ENCODE measurements around the gene PLPPR4. TPM values are rescaled to one million over a fixed set of nuclear protein-coding genes. Genes with fewer than 3 reads are reported as not detected.

PLPPR4 gene, protein sequence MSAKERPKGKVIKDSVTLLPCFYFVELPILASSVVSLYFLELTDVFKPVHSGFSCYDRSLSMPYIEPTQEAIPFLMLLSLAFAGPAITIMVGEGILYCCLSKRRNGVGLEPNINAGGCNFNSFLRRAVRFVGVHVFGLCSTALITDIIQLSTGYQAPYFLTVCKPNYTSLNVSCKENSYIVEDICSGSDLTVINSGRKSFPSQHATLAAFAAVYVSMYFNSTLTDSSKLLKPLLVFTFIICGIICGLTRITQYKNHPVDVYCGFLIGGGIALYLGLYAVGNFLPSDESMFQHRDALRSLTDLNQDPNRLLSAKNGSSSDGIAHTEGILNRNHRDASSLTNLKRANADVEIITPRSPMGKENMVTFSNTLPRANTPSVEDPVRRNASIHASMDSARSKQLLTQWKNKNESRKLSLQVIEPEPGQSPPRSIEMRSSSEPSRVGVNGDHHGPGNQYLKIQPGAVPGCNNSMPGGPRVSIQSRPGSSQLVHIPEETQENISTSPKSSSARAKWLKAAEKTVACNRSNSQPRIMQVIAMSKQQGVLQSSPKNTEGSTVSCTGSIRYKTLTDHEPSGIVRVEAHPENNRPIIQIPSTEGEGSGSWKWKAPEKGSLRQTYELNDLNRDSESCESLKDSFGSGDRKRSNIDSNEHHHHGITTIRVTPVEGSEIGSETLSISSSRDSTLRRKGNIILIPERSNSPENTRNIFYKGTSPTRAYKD
- total RNA-seq, result not detected

DNA sequence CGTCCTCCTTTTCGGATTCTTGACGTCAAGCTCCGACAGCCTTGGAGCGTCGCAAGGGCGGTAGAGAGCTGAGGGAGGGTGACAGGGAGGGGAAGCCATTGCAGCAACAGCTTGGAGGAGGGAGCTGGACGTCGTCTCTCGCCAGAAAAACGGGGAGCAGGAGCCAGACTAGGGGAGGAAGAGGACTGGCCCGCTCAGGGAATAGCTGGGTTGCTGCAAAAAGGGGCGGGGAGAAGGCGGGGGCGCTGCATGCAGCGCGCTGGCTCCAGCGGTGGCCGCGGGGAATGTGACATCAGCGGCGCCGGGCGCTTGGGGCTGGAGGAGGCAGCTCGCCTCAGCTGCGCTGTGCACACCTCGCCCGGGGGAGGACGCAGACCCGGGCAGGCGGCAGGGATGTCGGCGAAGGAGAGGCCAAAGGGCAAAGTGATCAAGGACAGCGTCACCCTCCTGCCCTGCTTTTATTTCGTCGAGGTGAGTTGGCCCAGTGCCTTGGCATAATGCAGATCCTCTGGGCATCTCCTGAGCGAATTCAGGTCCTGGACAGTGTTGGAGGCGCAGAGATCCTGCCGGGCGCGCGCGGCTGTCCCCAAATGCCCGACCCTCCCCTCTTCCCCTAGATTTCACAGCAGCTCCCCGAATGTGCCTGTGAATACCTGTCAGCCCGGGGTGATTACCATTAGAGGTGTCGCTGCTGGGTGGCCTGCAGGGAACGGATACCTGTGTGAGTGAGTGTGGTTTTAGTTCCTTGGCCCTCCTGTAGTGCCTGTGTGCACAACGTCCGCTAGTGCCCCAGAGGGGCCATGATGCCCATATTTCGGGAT lies at the start of gene PLPPR4:
PLPPR4 (plus strand) TSS at position 292 of the 821 bp plus-strand sequence; CDS start at position 394, 102 bp downstream.
- Mint-ChIP-seq H3K4me1 (no peaks in the 10 kb centered on the region), H3K27me3 (peaks cover 38% of the 10 kb centered on the region), H3K9me3 (no peaks in the 10 kb centered on the region), H3K36me3 (ENCODE audit: low read depth) (no peaks in the 10 kb centered on the region), H3K4me3 (no peak within 1 kb of the TSS), H3K27ac (no peak within 1 kb of the TSS)
- CTCF ChIA-PET, result no interaction called here
- POLR2A ChIA-PET, result no interaction called here
- no peak for DNase-seq

DNA sequence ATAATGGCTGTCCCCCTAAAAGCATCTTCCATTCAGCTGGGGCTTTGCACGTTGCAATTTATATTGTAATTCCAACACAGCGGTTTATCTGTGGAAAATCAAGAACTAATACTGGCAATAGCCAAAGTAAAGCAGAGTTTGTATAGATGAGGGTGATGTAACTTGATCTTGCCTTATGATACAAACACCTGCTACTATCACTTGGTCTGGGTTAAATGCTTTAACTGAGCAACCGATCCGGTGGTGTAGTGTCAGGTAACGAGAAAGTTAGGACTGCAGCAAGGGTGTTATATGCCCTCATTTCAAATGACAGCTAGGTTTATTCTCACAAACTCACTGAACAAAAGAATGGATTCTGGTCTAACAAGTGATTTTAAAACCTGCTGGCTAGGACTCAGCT lies 47.3 kb upstream of the PLPPR4 start:
- Mint-ChIP-seq H3K4me1 (no peaks in the 10 kb centered on the region), H3K27me3 (no peaks in the 10 kb centered on the region), H3K27ac (no peak overlapping the region), H3K9me3 (peaks cover 3% of the 10 kb centered on the region), H3K36me3 (ENCODE audit: low read depth) (no peaks in the 10 kb centered on the region), H3K4me3 (no peak overlapping the region)
- ChIA-PET CTCF (interaction anchor here (0.6 kb wide), 1 partner anchor 42 kb away, joined by 3 read pairs; no protein-coding TSS in a partner anchor), POLR2A (no interaction called here)
- DNase-seq, result no peak

DNA sequence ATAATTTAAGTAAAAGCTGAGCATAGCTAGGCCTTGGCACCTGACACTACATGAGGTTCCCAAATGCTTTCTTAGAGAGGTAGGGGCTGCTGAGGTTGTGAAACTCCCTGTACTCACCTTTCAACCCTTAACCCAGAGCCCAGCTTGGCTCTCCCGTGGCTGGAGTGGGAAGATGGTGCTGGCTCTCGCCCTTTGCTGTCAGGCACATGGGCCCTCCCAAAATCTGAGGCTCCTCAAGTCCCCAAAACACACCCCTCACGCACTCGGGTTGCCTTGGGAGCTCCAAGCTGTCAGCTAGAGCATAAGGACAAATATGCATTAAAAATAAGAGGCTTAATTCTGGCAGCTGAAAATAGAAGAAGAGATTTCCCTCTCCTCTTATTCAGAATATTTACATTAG lies 46.7 kb upstream of the PLPPR4 start:
- Mint-ChIP-seq H3K4me3 (no peak overlapping the region), H3K4me1 (no peaks in the 10 kb centered on the region), H3K36me3 (ENCODE audit: low read depth) (no peaks in the 10 kb centered on the region), H3K27me3 (no peaks in the 10 kb centered on the region), H3K9me3 (peaks cover 3% of the 10 kb centered on the region), H3K27ac (no peak overlapping the region)
- POLR2A ChIA-PET, result no interaction called here
- DNase-seq, result no peak
- CTCF ChIA-PET, result interaction anchor here (0.6 kb wide), 1 partner anchor 43 kb away, joined by 3 read pairs; no protein-coding TSS in a partner anchor

DNA sequence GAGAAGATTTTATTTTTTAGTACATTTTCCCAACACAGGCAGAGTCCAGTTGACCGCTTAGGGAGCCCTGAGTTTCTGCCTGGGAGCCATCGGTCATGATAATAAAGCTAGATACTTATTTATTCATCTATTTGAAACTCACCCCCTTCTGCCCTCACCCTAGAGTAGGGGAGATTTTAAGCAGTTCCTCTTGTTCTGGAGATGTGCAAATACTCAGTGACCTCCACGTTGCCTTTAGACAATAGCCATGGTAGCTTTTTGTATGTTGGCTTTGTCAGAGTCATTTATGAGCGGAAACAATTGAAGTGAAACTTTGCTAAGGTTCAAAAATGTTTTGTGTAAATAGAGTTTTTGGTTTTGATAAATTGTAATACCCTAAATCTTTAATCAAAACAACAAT lies 45.7 kb upstream of the PLPPR4 start:
- POLR2A ChIA-PET, result no interaction called here
- no peak for DNase-seq
- Mint-ChIP-seq H3K4me3 (no peak overlapping the region), H3K4me1 (no peaks in the 10 kb centered on the region), H3K9me3 (peaks cover 3% of the 10 kb centered on the region), H3K36me3 (ENCODE audit: low read depth) (no peaks in the 10 kb centered on the region), H3K27me3 (no peaks in the 10 kb centered on the region), H3K27ac (no peak overlapping the region)
- CTCF ChIA-PET, result no interaction called here

DNA sequence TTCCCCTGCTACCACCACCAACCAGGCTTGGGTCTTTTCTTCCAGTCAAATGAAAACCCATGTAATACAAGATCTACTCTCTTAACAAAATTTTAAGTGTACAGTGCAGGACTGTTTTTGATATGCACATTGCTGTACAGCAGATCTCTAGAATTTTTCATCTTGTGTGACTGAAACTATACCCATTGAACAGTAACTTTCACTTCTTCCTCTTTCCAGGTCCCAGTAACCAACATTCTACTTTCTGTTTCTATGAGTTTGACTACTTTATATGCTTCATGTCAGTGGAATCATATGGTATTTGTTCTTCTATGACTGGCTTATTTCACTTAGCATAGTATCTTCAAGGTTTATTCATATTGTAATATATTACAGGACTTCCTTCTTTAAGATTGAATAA lies 45.3 kb upstream of the PLPPR4 start:
- no peak overlapping the region for H3K27ac Mint-ChIP-seq
- CTCF ChIA-PET, result no interaction called here

DNA sequence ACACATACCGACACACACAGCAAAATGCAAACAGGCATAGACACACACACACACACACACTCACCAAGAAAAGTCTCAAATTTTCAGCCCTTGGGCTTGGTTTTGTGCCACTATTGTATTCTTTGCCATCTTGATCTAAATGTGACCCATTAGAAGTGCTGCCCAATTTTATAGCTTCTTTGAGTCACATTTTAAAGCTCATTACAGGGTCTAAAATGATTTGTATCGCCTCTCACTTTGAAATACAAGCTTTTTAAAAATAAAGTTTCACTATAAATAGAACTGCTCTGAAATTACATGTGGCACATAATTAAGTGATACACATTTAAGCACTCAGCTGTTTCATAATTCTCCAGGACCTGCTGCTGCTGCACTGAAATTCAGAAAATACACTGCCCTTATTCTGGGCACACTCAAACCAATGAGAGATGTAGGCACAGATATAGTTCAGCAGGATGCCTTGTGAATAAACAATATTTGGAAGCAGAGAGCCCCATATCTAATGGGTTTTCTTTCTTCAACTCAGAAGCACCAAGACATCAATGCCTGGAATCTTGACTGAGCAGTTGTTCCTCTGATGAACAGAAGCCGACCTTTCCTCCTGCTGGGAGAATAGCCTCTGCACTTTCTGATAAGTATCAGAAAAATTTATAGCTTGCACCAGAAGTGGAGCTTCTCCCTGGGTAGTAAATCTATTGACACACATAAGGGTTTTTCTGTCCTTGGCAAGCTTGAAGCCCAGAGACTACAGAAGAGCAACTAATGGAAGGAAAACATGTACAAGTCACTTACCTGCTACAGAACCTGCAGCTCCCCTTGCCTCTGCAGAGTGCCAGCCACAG lies 37.0 kb upstream of the PLPPR4 start:
- POLR2A ChIA-PET, result no interaction called here
- no peaks in the 10 kb centered on the region for H3K36me3 Mint-ChIP-seq (ENCODE audit: low read depth)
- peaks cover 9% of the 10 kb centered on the region for H3K27me3 Mint-ChIP-seq
- no peak for DNase-seq
- no peaks in the 10 kb centered on the region for H3K9me3 Mint-ChIP-seq
- H3K4me1 Mint-ChIP-seq, result no peaks in the 10 kb centered on the region
- no peak overlapping the region for H3K4me3 Mint-ChIP-seq
- CTCF ChIA-PET, result interaction anchor here (1.4 kb wide), 1 partner anchor 15 kb away, joined by 3 read pairs; no protein-coding TSS in a partner anchor
- H3K27ac Mint-ChIP-seq, result no peak overlapping the region

More for the DNA sequence above, 45.3 kb upstream of the PLPPR4 start:
- no peaks in the 10 kb centered on the region for H3K36me3 Mint-ChIP-seq (ENCODE audit: low read depth)
- H3K4me1 Mint-ChIP-seq, result no peaks in the 10 kb centered on the region
- no peak overlapping the region for H3K4me3 Mint-ChIP-seq
- peaks cover 3% of the 10 kb centered on the region for H3K9me3 Mint-ChIP-seq
- DNase-seq, result no peak
- POLR2A ChIA-PET, result no interaction called here
- H3K27me3 Mint-ChIP-seq, result no peaks in the 10 kb centered on the region

DNA sequence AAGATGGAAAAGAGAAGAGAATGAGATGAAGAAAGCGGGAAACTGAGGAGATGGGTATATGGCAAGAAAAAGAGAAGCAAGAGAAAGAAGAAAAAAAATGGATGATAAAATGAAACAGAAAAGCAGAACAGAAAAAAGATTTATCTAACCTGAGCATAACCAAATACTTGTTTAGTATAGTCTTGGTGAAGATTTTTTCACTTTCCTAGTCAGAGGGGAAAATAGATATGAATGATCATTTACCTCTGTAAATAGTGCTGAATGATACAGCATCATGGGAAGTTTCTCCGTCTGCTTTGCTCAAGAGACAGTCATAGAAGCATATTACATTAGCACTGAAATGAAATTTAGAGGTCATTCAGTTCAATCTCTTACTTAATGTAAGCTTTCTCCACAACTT lies 36.1 kb upstream of the PLPPR4 start:
- Mint-ChIP-seq H3K4me1 (no peaks in the 10 kb centered on the region), H3K36me3 (ENCODE audit: low read depth) (no peaks in the 10 kb centered on the region), H3K4me3 (no peak overlapping the region), H3K27ac (no peak overlapping the region), H3K9me3 (no peaks in the 10 kb centered on the region), H3K27me3 (peaks cover 9% of the 10 kb centered on the region)
- no peak for DNase-seq
- ChIA-PET CTCF (interaction anchor here (1.4 kb wide), 1 partner anchor 14 kb away, joined by 3 read pairs; no protein-coding TSS in a partner anchor), POLR2A (no interaction called here)

DNA sequence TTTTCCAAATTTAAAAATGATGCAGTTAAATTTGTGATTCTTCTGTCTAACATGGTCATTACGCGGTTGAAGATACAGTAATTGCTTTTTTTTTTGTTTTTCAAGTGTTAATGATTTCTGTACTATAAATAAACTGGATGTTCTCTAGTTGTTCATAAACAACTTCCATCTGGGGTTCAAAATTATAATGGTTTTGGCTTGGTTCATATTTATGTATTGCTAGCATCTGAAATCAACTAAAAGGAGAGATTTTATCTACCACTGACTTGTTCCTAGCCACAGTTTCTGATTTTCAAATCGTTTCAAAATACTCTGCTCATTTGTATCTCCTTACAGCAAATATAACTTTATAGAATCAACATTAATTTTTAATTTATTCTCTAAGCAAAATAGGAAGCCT lies 35.2 kb upstream of the PLPPR4 start:
- Mint-ChIP-seq H3K27ac (no peak overlapping the region), H3K4me3 (no peak overlapping the region), H3K27me3 (peaks cover 9% of the 10 kb centered on the region), H3K9me3 (no peaks in the 10 kb centered on the region), H3K4me1 (no peaks in the 10 kb centered on the region), H3K36me3 (ENCODE audit: low read depth) (no peaks in the 10 kb centered on the region)
- no peak for DNase-seq
- POLR2A ChIA-PET, result no interaction called here
- CTCF ChIA-PET, result no interaction called here

DNA sequence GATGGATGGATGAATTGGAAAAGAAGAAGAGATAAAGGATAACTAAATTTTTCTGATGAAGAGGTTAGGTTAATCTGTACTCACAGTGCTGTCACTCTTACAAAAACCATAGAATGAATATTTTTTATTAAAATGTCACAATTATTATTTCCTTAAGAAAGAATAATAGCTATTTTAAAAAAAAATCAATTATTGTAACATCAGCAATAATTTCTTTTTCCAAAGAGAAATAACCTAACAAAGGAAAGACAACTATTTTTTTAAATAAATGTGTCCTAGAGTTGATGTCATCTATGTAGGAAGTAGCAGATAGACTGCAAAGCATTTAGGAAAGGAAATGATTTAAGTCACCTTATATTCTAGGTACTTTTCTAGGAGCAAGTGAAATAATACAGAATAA lies 33.6 kb upstream of the PLPPR4 start:
- H3K4me3 Mint-ChIP-seq, result no peak overlapping the region
- ChIA-PET CTCF (no interaction called here), POLR2A (no interaction called here)
- no peaks in the 10 kb centered on the region for H3K4me1 Mint-ChIP-seq
- DNase-seq, result no peak
- H3K27me3 Mint-ChIP-seq, result peaks cover 9% of the 10 kb centered on the region
- no peaks in the 10 kb centered on the region for H3K36me3 Mint-ChIP-seq (ENCODE audit: low read depth)
- no peaks in the 10 kb centered on the region for H3K9me3 Mint-ChIP-seq
- H3K27ac Mint-ChIP-seq, result no peak overlapping the region

DNA sequence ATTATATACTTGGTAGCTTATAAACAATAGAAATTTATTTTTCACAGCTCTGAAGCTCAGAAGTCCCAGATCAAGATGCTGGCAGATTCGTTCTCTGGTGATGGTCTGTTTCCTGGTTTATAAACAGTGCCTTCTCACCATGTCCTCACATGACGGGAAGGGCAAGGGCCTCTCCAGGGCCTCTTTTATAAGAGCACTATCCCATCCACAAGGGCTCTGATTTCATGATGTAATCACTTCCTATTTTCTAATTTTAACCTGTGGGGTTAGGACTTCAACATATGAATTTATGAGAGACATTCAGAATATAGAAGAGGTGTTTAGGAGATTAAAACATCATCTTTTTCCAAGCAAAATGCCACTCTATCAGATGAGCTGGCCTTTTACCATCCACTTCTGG lies 32.1 kb upstream of the PLPPR4 start:
- H3K36me3 Mint-ChIP-seq (ENCODE audit: low read depth), result no peaks in the 10 kb centered on the region
- ChIA-PET POLR2A (no interaction called here), CTCF (no interaction called here)
- H3K4me1 Mint-ChIP-seq, result no peaks in the 10 kb centered on the region
- H3K27ac Mint-ChIP-seq, result no peak overlapping the region
- no peak overlapping the region for H3K4me3 Mint-ChIP-seq
- H3K27me3 Mint-ChIP-seq, result peaks cover 5% of the 10 kb centered on the region
- no peak for DNase-seq
- H3K9me3 Mint-ChIP-seq, result no peaks in the 10 kb centered on the region

DNA sequence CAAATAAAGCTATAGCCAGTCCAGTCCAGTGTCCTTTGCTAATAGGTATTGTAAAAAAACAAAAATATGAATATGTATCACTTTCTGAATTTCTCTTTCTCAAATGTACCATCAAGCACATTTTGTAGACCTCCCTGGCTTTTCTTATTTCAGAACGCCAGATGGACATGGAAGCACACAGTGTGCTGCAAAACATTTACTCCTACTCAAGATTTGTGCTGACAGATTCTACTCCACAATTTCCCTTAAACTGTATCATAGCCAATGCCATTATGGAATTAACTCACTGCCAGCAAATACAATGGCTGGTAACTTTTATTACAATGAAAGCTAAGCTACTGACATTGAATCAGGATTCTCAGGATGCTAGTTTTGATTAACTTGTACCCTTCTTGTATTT lies 30.8 kb upstream of the PLPPR4 start:
- peaks cover 3% of the 10 kb centered on the region for H3K27me3 Mint-ChIP-seq
- no peaks in the 10 kb centered on the region for H3K36me3 Mint-ChIP-seq (ENCODE audit: low read depth)
- POLR2A ChIA-PET, result no interaction called here
- H3K27ac Mint-ChIP-seq, result no peak overlapping the region
- H3K9me3 Mint-ChIP-seq, result no peaks in the 10 kb centered on the region
- H3K4me1 Mint-ChIP-seq, result no peaks in the 10 kb centered on the region
- CTCF ChIA-PET, result interaction anchor here (1.3 kb wide), 1 partner anchor 9 kb away, joined by 3 read pairs; no protein-coding TSS in a partner anchor
- no peak overlapping the region for H3K4me3 Mint-ChIP-seq
- no peak for DNase-seq

DNA sequence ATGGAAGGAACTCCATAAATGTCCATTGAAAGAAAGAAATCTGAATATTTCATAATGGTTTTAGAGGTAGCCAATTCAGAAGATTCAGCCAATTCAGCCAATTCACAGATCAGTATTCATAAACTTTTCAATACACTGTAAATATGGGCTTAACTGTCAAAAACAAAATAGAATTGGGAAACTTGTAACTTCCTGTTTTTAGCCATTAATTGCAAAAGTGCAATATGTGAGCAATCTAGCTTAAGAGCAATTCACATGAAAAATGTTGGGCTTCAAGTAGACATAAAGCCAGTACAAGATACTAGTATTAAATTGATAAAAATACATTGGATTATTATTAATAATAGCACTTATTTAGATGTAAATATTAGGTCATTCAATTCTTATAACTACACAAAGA lies 27.5 kb upstream of the PLPPR4 start:
- H3K4me3 Mint-ChIP-seq, result no peak overlapping the region
- no peaks in the 10 kb centered on the region for H3K36me3 Mint-ChIP-seq (ENCODE audit: low read depth)
- H3K4me1 Mint-ChIP-seq, result no peaks in the 10 kb centered on the region
- H3K27me3 Mint-ChIP-seq, result peaks cover 3% of the 10 kb centered on the region
- POLR2A ChIA-PET, result interaction anchor here (0.6 kb wide), 1 partner anchor 408 kb away, joined by 3 read pairs; no protein-coding TSS in a partner anchor
- CTCF ChIA-PET, result no interaction called here
- no peaks in the 10 kb centered on the region for H3K9me3 Mint-ChIP-seq
- no peak for DNase-seq
- H3K27ac Mint-ChIP-seq, result no peak overlapping the region
